Astrocyte of the spinal cord (primary cell): ENCODE data around the gene SULT1C2.

Experiments used
- DNase-seq: peaks from one replicate; pipeline ENCODE4 v3.0.0; 2011; ENCODE audit warnings: low read depth, low spot score
- H3K4me3 ChIP-seq: 2 replicates; pipeline ENCODE4 v1.5.1; 2011; ENCODE audit warnings: low read depth, mild to moderate bottlenecking, low read length, moderate library complexity
- CTCF ChIP-seq: IDR thresholded peaks from 2 replicates; pipeline ENCODE4 v1.5.1; 2012; ENCODE audit warnings: low read depth, mild to moderate bottlenecking, low read length, inconsistent platforms
- in situ Hi-C: cut with HindIII; loops from 2 replicates; pipeline ENCODE4 v1.10.0; 2017; ENCODE audit warnings: low sequenced_read_pairs

SULT1C2 gene

DNA sequence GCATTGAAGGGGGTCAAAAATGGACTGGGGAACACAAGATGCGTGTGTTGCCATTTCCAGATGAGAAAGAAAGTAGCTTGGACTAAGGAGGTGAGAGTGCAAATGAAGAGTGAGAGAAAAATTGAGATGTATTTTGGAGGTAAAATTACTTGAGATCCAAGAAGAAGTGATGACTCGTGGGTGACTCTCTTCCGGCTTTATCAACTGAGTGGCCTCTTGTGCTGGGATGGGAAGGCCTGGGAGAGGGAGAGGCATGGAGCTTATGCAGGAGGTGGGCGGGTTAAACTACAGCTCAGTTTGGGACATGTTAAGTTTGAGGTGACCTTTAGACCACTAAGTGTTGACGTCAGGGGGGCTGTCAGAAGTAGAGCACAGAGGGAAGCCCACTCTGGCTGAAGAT, 34.9 kb downstream of the SULT1C2 start:
- no peak for TF ChIP-seq CTCF
- DNase-seq = peak; percentile 27
- no peak overlapping the region for H3K4me3 ChIP-seq
- in situ Hi-C loops = no loop called here

DNA sequence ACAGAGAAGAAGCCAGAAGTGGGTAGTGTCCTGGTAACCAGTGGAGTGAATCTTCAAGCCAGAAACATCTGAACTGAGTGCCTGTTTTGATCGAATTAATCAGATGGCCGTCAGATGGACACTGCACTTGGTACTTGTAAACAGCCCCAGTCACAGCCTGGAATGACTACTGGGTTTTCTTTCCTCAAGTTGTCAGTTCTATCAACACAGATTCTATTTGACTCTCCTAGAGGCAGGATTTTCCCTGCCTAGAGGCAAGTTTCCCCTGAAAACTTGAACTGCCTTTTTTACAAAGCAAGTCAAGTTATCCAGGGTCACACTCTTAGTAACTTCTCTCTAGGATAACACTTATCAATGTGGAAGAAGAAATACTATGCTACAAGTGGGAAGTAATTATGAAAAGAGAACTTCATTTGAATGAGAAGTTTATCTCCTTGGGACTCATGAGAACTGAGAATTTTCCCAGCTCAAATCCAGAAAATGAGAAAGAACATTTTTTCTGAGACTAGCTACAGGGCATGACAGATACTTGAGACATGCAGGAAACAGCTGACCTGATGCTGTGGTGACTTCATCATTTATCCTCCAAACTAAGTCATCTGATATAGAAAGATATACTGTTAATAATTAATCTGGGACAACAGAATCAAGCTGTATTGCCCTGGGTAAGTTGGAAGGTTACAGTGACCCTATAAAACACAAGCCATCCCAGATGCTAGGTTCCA, 36.0 kb downstream of the SULT1C2 start:
- no peak overlapping the region for H3K4me3 ChIP-seq
- DNase-seq = peak; percentile 57
- in situ Hi-C loops = no loop called here
- TF ChIP-seq CTCF = no peak

DNA sequence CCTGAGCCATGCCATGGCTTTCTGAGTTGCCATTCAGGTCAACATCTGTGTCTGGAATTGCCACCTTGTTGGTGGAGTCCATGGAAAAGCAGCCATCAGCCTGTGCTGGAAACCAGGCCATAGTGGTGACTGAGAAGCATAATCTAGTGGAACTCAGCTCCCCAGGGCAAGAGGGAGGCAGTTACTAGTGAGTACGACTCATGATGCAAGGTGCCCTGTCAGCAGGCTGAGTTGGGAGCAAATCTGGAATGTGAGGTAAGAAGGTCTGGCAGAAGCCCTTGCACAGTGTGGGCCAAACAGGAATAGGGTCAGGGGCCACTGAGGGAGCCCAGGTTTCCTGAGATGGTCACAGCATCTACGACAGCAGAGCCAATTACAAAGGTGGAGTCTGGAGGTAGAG, 37.1 kb downstream of the SULT1C2 start:
- in situ Hi-C loops = no loop called here
- H3K4me3 ChIP-seq = no peak overlapping the region
- no peak for TF ChIP-seq CTCF
- no peak for DNase-seq

- no peak for DNase-seq
- TF ChIP-seq CTCF = no peak
- H3K4me3 ChIP-seq = no peak overlapping the region
- in situ Hi-C loops = no loop called here
Measured at GRCh38 chr2:108329771-108330170, 41.1 kb downstream of the SULT1C2 start.

DNA sequence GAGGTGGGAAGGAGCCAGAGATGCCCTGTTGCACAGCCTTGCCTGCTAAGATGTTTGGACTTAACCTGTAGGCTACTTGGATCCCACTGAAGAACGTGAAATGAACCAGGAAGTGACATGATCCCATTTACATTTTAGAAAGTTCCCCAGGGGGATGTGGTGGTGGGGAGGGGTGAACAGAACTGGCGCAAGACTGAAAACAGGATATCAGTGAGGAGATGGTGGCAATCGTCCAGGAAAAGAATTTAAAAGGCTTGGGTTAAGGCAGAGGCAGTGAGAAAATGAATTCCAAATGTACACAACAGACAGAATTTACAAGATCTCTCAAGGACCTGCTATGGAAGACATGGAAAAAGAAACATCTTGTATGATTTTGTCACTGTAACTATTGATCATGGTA, 42.3 kb downstream of the SULT1C2 start:
- peak; percentile 43 for DNase-seq
- in situ Hi-C loops = no loop called here
- no peak overlapping the region for H3K4me3 ChIP-seq
- TF ChIP-seq CTCF = no peak

- DNase-seq = no peak
- in situ Hi-C loops = no loop called here
- H3K4me3 ChIP-seq = no peak overlapping the region
- TF ChIP-seq CTCF = no peak
Measured at GRCh38 chr2:108345951-108346350, 57.3 kb downstream of the SULT1C2 start.
